Liver (tissue), 3 donors: ENCODE data around the gene DCX.

Experiments used
- CTCF ChIP-seq: fragments of 150-350 bp; IDR thresholded peaks from 2 replicates; pipeline ENCODE4 v1.5.1; 2017; ENCODE audit warnings: improper control_type of control experiment, low read depth, low read length; ENCODE audit not compliant: missing input control
- SP1 ChIP-seq: IDR thresholded peaks from 2 replicates; pipeline ENCODE4 v1.6.1; 2018; ENCODE audit warnings: antibody characterized with exemption, mild to moderate bottlenecking
- TAF1 ChIP-seq: conservative IDR thresholded peaks from 2 replicates; pipeline ENCODE4 v1.6.1; 2016; ENCODE audit warnings: antibody characterized with exemption, mild to moderate bottlenecking
- TF ChIP-seq, protein P1 (sequence below): IDR thresholded peaks from 2 replicates; pipeline ENCODE4 v1.6.1; 2016; ENCODE audit warnings: antibody characterized with exemption, mild to moderate bottlenecking
- donor health status: healthy.
- donor health status: healthy.

DNA sequence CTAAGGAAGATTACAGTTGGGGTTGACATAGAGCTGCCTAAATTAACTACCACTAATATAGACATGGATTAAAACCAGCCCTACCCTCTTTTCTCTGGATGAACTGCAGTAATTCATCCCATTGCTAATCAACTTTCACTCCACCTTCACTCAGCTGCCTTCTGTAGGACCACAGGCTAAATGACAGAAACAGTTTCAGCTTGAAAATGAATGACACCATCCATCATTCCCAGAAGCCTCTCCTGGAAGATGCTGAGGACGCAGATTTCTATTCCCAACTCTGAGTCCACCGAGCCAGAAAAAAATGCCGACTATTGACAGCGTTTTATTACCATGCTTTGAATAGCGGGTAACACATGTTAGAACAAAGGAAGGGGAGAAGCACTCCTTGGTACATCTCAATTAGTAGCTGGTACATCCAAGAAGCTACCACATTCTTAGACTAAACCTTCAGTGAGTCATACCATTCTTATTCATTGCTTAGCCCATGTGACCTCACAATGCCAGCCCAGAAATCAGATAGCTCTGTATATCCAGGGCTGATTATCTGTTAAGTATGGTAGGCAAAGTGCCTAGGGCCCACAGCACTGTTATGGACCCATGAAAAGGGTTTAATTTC lies 25.3 kb downstream of the DCX start:
- TF ChIP-seq CTCF (no peak), TAF1 (no peak), SP1 (no peak)
- TF ChIP-seq, protein P1, sequence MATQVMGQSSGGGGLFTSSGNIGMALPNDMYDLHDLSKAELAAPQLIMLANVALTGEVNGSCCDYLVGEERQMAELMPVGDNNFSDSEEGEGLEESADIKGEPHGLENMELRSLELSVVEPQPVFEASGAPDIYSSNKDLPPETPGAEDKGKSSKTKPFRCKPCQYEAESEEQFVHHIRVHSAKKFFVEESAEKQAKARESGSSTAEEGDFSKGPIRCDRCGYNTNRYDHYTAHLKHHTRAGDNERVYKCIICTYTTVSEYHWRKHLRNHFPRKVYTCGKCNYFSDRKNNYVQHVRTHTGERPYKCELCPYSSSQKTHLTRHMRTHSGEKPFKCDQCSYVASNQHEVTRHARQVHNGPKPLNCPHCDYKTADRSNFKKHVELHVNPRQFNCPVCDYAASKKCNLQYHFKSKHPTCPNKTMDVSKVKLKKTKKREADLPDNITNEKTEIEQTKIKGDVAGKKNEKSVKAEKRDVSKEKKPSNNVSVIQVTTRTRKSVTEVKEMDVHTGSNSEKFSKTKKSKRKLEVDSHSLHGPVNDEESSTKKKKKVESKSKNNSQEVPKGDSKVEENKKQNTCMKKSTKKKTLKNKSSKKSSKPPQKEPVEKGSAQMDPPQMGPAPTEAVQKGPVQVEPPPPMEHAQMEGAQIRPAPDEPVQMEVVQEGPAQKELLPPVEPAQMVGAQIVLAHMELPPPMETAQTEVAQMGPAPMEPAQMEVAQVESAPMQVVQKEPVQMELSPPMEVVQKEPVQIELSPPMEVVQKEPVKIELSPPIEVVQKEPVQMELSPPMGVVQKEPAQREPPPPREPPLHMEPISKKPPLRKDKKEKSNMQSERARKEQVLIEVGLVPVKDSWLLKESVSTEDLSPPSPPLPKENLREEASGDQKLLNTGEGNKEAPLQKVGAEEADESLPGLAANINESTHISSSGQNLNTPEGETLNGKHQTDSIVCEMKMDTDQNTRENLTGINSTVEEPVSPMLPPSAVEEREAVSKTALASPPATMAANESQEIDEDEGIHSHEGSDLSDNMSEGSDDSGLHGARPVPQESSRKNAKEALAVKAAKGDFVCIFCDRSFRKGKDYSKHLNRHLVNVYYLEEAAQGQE: no peak
